NCI-H146 (cell line): ENCODE measurements around the gene SPIRE2.
"Not testable (repeated sequence)": the region's sequence is repeated elsewhere in the genome, so short reads cannot be mapped to it uniquely, and the experiment has no call there.

Source experiments
- DNase-seq: peaks from one replicate; lab custom pipeline; 2025; lab: John Stamatoyannopoulos, UW

Gene SPIRE2

DNA sequence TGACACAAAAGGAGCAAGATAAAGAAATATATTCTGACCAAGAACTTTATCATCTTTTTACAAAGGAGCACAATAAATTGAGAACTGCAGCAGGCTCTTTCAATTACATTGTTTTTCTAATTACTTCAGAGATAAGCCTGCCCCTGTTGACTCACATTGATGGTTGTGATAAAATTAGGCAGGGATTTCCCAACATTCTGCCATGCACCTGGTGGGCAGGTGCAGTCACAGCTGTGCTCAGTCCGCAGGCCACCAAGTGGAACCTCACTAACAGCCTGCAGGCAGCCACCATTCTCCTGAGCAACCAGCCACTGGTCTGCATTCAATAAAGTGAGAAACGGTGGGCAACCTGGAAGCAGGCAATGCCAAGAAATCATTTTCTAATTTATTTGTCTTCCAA lies 17.0 kb upstream of the SPIRE2 start:
- peak; percentile 90 for DNase-seq

DNA sequence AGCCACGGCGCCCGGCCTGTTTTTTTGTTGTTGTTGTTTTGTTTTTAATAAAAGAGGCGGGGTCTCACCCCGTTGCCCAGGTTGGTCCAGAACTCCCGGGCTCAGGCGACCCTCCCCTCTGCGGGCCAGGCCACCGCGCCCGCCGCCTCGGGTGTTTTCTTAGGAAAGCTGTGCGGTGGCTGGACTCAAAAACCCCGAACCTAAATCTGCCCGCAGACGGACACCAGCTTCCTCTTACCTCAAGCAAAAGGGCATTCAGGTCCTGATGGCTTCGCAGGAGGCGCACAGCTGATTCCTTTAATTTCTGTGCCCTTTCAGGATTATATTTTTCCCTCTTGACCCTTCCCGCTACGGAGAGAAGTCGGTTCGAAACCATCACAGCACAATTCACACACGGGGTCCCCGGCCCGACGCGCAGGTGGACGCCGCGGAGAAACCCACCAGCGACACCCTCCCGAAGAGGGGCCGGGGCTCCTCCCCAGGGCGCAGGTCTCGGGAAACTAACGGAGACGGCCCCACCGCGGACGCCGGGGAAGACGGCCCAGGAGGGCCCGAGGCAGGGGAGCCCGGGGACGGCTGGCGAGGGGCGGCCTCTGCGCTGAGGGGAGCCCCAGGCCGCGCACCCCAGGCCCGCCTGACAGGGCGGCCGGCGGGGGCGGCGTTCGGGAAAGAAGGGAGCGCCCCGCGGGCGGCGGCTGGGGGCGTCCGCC lies 12.5 kb upstream of the SPIRE2 start:
- DNase-seq, result no peak

DNA sequence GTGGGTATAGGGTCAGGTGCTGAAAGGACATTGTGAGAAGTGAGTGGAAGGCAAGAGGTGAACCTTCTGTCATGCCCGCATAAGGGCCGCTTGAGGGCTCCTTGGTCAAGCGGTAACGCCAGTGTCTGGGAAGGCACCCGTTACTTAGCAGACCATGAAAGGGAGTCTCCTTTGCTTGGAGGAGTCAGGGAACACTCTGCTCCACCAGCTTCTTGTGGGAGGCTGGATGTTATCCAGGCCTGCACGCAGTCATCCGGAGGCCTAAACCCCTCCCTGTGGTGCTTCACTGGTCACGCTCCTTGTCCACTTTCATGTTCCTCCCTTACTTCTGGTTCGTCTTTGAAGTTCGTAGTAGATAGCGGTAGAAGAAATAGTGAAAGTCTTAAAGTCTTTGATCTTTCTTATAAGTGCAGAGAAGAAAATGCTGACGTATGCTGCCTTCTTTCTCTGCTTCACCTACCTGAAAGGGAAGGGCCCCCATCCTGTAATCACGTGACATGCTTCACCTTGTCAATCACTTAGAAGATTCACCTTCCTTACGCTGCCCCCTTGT lies 9.3 kb upstream of the SPIRE2 start:
- DNase-seq, result not testable (repeated sequence)

DNA sequence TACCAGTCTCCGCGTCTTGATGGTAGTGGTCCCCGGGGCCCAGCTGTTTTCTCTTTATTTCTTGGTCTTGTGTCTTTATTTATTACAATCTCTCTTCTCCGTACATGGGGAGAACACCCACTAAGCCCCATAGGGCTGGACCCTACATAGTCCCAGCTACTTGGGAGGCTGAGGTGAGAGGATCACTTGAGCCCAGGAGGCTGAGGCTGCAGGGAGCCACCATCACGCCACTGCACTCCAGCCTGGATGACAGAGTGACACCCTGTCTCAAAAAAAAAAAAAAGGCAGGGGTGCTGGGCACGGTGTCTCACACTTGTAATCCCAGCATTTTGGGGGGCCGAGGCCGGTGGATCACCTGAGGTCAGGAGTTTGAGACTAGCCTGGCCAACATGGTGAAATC lies 8.8 kb upstream of the SPIRE2 start:
- DNase-seq, result not testable (repeated sequence)

DNA sequence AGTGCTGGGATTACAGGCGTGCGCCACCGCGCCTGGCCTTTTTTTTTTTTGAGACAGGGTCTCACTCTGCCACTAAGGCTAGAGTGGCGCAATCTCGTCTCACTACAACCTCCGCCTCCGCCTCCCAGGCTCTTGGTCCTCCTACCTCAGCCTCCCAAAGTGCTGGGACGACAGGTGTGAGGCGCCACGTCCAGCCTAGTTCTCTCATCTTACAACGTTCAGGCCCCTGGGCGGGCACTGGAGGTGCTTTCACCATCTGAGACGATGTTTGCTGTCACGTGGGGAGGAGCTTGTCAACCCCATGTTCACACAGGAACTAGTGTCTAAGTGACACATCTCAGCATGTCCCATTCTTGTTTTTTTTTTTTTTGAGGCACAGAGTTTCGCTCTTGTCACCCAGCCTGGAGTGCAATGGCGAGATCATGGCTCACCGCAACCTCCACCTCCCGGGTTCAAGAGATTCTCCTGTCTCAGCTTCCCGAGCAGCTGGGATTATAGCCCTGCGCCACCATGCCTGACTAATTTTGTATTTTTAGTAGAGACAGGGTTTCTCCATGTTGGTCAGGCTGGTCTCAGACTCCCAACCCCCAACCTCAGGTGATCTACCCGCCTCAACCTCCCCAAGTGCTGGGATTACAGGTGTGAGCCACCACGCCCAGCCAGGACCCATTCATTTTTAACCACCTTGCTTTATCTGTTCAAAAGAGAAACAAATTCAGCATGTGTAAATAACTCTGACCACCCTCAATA lies 6.7 kb upstream of the SPIRE2 start:
- DNase-seq, result no peak

DNA sequence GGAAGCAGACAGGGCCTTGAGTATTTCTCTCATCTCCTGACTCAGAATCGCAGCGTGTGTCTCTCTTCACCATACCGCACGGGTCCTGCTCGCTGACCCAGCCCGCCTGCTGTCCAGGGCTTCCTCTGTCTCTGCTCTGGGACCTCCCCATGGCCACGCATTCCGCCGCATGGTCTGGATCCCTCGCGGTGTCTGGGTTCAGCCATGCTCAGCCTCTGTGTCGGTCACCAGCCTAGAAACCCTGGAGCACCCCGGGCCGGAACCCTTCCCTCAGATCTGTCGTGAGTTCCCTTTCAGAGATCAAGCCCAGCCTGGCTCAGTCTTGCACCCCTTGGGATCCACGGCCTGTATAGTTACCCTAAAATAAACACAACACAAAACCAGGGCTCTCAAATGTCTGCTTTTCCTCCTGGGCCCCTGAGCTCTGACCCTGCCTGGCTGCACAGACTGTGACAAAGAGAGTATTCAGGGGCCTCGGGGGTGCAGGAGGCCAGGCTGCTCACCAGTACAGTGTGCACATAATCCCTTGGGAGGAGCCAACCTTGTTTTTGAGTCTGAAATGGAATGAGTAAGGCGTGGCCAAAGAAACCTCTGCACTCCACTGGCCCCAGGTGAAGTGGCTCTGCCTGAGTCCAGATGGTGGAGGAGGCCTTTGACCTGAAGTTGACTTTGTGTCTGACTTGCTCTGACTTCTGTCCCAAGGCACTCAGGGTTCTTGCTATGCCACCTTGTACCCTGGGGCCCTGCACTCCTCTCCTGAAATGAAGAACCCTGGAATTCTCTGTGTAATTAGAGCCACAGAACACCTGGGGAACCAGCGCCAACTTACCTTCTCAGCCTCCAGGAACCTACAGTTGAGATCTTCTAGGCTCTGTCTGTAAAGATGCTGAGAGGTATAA lies 5.8 kb upstream of the SPIRE2 start:
- DNase-seq, result peak; percentile 61

DNA sequence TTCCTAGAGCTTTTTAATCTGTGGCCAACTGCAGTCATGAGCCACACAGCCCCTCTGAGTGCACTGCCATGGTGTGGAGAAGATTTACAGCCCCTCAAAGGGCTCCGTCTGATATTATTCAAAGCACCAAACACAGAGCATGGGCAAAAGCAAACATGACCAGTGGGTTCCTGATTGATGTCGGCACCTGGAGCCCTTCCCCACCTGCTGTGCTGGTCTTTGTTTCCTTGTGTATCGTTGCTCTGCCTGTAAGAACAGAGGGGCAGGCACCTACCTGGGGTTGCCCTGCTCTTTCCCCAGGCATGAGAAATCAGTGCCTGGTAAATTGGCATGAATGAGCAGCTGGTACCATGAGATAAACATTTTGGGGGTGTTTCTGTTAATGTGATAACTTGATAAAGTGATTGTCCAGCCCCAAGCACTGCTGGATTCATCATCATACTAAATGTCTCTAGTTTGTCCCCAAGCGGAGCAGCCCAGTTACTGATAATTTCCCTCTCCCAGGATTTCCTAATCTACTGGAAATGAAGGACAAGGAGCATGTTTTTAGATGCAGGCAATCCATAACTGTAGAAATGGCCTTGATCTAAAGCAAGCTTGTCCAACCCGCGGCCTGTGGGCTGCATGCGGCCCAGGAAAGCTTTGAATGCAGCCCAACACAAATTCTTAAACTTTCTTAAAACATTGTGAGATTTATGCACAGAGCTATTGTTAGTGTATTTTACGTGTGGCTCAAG lies 5.0 kb upstream of the SPIRE2 start:
- peak; percentile 94 for DNase-seq

DNA sequence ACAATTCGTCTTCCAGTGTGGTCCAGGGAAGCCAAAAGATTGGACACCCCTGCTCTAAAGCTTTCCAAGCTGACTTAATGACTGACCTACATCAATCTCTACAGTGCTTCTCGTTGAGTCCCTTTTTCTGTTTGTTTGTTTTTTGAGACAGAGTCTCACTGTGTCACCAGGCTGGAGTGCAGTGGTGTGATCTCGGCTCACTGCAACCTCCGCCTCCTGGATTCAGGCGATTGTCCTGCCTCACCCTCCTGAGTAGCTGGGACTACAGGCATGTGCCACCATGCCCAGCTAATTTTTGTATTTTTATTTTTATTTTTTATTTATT lies 4.5 kb upstream of the SPIRE2 start:
- DNase-seq, result not testable (repeated sequence)

DNA sequence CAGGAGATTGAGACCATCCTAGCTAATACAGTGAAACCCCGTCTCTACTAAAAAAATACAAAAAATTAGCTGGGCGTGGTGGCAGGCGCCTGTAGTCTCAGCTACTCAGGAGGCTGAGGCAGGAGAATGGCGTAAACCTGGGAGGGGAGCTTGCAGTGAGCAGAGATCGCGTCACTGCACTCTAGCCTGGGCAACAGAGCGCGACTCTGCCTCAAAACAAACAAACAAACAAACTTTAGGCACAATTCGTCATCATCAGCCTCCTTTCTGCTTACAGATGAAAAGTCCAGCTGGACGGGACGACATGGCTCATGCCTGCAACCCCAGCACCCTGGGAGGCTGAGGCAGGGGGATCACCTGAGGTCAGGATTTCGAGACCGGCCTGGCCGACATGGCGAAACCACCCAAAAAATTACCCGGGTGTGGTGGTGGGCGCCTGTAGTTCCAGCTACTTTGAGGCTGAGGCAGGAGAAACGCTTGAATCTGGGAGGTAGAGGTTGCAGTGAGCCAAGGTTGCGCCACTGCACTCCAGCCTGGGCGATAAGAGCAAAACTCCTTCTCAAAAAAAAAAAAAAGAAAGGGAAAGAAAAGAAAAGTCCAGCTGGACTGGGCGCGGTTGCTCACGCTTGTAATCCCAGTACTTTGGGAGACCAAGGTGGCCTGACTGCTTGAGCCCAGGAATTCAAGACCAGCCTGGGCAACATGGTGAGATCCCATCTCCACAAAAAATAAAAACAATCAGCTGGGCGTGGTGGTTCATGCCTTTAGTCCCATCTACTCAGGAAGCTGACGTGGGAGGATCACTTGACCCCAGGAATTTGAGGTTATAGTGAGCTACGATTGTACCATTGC lies 1.5 kb upstream of the SPIRE2 start:
- no peak for DNase-seq

DNA sequence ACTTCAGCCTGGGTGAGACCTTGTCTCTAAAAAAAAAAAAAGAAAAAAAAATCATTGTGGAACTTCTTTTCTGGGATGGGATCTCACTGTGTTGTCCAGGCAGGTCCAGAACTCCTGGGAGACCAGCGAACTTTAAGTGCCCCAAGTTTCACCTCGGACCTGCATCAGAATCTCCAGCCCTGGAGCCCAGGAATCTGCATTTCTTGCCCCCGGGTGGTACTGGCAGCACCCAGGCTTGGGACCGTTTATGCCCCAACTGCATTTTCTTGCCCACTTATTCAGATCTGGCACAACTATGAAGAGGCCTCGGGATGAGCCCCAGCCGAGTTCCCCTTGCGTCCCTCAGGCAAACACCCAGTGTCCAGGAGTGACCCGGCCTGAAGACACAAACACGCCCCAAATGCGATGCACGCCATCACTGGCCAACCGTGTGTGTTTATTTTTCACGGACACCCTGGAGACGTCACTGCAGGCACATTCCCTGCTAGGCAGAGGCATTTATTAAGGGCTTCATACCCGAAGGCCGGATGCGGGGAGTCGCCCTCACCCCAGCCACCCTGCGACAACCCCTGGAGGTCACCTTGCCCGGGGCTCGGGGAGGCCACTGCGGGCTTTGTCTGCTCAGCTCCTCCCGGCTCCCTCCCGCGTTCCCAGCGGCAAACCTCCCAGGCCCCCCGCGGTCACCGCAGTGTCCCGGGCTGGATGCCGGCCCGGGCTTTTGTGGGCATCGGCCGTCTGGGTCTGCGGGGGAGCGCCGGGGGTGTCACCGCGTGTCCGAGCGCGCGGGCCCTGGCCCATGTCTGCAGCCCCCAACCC lies 684 bp upstream of the SPIRE2 start:
- peak; percentile 61 for DNase-seq

DNA sequence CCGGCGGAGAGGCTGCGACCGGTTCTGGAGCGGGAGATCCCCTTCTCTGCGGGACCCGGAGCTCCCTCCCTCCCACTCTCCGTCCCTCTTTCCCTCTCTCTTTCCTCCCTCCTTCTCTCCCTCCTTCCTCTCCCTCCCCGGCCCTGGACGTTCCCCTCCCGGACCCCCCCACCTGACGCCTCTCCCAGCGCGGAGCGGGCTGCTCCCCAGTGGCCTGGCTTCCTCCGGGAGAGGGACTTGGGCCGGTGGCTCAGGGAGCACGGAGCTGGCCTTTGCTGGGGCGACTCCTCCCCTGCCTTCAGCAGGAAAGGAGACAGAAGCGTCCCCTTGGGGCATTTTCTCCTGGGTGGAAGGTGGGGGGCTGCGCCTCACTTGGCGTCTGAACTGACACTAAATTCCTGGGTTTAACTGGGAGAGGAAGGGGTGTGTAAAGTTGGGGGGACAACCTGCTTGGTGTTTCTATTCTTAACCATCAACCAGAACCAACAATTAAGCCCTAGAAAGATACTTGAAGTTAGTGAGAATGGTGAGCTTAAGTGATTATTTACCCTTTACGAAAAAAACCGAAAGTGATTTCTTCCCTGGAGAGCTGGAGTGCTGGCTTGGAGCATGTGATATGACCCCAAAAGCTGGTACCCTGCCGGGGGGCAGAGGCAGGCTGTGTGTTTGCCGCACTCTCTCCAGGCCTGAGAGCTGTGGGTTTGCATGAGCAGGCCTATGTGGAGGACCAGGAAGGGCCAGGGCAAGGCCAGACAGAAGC lies 775 bp downstream of the SPIRE2 start:
- DNase-seq, result peak; percentile 34

DNA sequence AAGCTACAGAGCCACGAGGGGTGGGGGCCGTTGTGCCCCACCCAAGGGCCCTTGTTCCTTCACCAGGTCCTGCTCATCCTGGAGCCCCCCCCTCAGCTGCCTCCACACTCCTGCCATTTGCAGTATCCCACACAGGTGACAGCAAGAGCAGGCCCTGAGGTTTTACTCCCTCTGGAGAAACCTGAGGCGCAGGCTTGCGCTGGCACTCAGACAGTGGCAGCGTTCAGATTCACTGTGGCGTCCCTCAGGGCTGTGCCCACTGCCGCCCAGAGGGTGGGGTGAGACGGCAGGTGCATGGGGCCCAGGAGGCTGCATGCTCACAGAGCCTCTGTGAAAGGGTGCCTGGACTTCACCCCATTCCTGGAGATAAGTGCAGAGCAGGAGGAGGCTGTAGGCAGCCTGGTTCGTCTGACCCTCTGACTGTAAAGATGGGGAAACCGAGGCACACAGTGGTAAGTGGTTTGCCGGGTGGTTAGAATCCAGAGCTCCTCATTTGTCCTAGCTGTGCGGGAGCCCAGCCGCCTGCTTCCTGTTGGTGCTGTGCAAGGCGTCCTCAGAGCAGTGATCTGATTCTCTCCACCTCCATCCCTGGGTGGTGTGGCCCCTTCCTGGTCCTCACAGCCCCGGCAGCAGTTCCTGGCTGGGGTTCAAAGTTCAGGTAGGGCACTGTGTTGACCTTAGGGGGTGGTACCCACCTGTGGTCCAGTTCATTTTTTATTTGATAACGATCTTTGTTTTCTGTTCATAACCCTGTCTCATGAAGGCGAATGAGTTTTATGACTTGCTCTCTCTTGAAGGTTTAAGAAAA lies 1.6 kb downstream of the SPIRE2 start:
- no peak for DNase-seq

DNA sequence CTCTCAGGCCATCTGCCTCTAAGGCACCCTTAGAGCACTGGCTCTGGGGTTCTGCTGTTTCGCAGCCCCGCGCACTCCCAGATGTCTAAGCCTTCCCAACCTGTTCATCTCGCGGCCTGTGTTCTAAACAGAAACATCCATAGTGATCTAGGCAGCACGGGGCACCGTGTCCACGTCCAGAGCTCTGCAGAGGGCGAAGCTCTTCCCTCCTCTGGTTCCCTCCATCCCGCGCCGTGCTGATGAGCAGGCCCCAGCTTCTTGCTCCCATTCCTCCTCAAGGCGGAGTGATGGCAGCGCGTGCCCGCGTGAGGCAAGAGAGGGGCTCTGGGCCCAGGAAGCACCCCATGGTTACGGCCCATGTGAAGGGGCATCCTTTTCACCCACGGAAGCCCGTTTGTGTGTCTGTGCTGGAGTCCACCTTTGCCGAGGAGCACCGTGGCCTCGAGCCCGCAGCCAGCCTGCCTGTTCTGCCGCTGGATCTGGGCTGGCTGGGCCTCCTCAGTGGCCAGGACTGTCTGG lies 3.6 kb downstream of the SPIRE2 start:
- no peak for DNase-seq

DNA sequence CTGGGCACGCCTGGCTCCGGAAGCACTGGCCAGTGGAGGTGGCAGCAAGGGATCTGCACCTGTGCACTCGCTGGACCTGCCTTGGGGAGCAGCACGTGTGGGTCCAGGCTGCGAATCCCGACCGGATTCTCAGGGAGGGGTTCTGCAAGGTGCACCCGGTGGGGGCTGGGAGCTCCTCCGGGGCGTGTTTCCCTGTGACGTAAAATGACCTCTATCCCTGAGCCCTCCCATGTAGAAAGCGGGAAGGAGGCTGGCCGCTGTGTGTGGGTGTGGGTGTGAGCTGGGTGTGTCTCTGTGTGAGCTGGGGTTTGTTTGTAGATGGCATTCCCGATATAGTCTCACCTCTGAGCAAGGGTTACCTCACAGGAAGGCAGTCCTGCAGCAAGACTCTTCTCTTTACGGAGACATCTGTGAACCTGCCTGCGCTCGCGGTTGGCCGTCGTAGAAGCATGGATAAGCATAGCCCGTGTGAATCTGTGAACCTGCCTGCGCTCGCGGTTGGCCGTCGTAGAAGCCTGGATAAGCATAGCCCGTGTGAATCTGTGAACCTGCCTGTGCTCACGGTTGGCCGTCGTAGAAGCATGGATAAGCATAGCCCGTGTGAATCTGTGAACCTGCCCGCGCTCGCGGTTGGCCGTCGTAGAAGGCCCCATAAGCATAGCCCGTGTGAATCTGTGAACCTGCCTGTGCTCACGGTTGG lies 5.5 kb downstream of the SPIRE2 start:
- DNase-seq, result not testable (repeated sequence)

DNA sequence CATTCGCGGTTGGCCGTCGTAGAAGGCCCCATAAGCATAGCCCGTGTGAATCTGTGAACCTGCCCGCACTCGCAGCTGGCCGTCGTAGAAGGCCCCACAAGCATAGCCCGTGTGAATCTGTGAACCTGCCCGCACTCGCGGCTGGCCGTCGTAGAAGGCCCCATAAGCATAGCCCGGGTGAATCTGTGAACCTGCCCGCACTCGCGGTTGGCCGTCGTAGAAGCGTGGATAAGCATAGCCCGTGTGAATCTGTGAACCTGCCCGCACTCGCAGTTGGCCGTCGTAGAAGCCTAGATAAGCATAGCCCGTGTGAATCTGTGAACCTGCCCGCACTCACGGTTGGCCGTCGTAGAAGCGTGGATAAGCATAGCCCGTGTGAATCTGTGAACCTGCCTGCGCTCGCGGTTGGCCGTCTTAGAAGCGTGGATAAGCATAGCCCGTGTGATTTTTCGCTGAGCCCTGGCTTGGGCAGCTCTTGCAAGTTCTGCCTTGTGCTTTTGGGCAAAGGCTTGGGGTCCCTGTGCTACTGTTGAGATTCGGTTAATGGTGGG lies 6.6 kb downstream of the SPIRE2 start:
- not testable (repeated sequence) for DNase-seq

DNA sequence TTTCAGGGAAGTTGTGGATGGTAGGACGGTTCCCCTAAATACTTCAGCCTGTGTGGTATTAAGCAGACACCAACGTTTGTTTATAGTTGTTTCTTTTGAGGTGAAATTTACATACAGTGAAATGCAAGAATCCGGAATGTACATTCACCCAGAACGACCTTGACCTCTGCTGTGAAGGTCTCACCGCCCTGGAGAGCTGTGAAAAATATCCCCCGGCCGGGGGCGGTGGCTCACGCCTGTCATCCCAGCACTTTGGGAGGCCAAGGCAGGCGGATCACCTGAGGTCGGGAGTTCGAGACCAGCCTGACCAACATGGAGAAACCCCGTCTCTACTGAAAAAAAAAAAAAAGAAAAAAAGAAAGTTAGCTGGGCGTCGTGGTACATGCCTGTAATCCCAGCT lies 8.2 kb downstream of the SPIRE2 start:
- DNase-seq, result not testable (repeated sequence)

DNA sequence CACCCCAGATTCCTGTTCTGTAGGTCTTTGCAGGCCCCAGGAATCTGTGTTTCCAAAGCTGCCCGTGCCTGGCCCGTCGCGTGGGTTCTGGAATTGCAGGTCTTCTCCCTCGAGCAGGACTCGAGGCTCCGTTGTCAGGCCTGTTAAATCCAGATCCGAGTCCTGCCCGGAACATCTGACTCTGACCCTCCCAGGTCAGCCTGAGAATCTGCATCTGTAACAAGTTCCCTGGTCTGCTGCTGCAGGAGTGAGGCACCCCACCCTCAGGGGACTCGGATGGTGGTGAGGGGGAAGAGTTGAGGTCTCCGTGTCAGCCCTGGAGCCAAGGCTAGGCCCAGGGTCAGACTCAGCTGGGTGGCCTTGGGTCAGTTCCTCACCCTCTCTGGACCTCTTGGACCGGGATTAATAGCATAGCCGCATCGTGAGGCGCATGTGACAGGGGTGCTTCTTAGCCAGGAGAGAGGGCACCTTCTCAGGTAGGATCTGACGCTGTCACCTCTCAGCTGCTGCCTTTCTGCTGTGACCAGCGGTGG lies 8.8 kb downstream of the SPIRE2 start:
- DNase-seq, result no peak
